Natural killer cell treated with Interleukin-12 subunit alpha and Interleukin-12 subunit beta and Interleukin-15 and Interleukin-18, amount 100 ng/mL, for 72 hours (primary cell): ENCODE measurements around the gene OR2A12. TPM values are rescaled to one million over a fixed set of nuclear protein-coding genes. Genes with fewer than 3 reads are reported as not detected.
"Not testable (repeated sequence)": the region's sequence is repeated elsewhere in the genome, so short reads cannot be mapped to it uniquely, and the experiment has no call there.

Experiments
- ATAC-seq, 2 donors: fragments of 150-1000 bp; cut with Tn5 transposase in 1 of 2; sonication (Bioruptor Pico), chemical (Tn5 transposase) in 1 of 2; 2 replicates each; pipeline ENCODE4 v1.10.0; 2021
- DNase-seq: peaks from one replicate; pipeline ENCODE4 v3.0.0; 2022; ENCODE audit warnings: low spot score
- H3K27ac Mint-ChIP-seq, 2 donors: 1 replicate in 1 of 2; 2 replicates in 1 of 2; pipeline ENCODE4 v1.8.0; 2022; ENCODE audit warnings: mixed read lengths in 2 of 2, mild to moderate bottlenecking in 1 of 2, moderate library complexity in 1 of 2
- H3K27me3 Mint-ChIP-seq, 2 donors: 1 replicate in 1 of 2; 2 replicates in 1 of 2; pipeline ENCODE4 v1.8.0; 2022; ENCODE audit warnings: mixed read lengths in 2 of 2
- H3K36me3 Mint-ChIP-seq: one replicate; pipeline ENCODE4 v1.8.0; 2022; ENCODE audit warnings: mixed read lengths
- H3K4me1 Mint-ChIP-seq, 2 donors: 1 replicate in 1 of 2; 2 replicates in 1 of 2; pipeline ENCODE4 v1.8.0; 2022; ENCODE audit warnings: low read depth in 2 of 2, mixed read lengths in 2 of 2, mild to moderate bottlenecking in 1 of 2
- H3K4me3 Mint-ChIP-seq: one replicate; pipeline ENCODE4 v1.8.0; 2022; ENCODE audit warnings: mixed read lengths
- H3K9me3 Mint-ChIP-seq: 2 replicates; pipeline ENCODE4 v1.8.0; 2022; ENCODE audit warnings: mixed read lengths
- total RNA-seq, 2 donors: library from RNA; stranded (reverse); gene quantifications; one replicate each; pipeline ENCODE4 v1.2.3, GENCODE V29; 2022

OR2A12 gene
- total RNA-seq, 2 donors from 2014 or later = not detected

GRCh38 chr7:144087230-144087629 is 1.2 kb downstream of the OR2A12 start:
- peaks cover 0 to 4% of the 10 kb centered on the region in 2 donors for H3K27me3 Mint-ChIP-seq
- ATAC-seq = no peak

GRCh38 chr7:144090667-144091066 is 4.6 kb downstream of the OR2A12 start:
- Mint-ChIP-seq H3K27ac (no peak overlapping the region), H3K27me3 (no peaks in the 10 kb centered on the region), H3K4me3 (no peak overlapping the region), H3K9me3 (peaks cover 10% of the 10 kb centered on the region), H3K4me1 (no peaks in the 10 kb centered on the region), H3K36me3 (no peaks in the 10 kb centered on the region)
- ATAC-seq (no peak), DNase-seq (no peak)

More at GRCh38 chr7:144087230-144087629, 1.2 kb downstream of the OR2A12 start:
- DNase-seq = no peak
- peaks cover 10% of the 10 kb centered on the region for H3K9me3 Mint-ChIP-seq
- H3K4me1 Mint-ChIP-seq = no peaks in the 10 kb centered on the region
- no peak overlapping the region for H3K4me3 Mint-ChIP-seq
- no peaks in the 10 kb centered on the region for H3K36me3 Mint-ChIP-seq
- no peak overlapping the region for H3K27ac Mint-ChIP-seq

GRCh38 chr7:144098776-144099175 is 12.7 kb downstream of the OR2A12 start:
- Mint-ChIP-seq H3K9me3 (no peaks in the 10 kb centered on the region), H3K27ac (no peak overlapping the region), H3K36me3 (no peaks in the 10 kb centered on the region), H3K4me1 (no peaks in the 10 kb centered on the region), H3K27me3 (peaks cover 8 to 24% of the 10 kb centered on the region in 2 donors), H3K4me3 (no peak overlapping the region)
- ATAC-seq (no peak), DNase-seq (no peak)

GRCh38 chr7:144100607-144101006 is 14.5 kb downstream of the OR2A12 start:
- H3K27ac Mint-ChIP-seq = no peak overlapping the region
- H3K27me3 Mint-ChIP-seq = peaks cover 11 to 32% of the 10 kb centered on the region in 2 donors
- H3K9me3 Mint-ChIP-seq = no peaks in the 10 kb centered on the region
- DNase-seq (no peak), ATAC-seq (no peak)
- H3K4me3 Mint-ChIP-seq = no peak overlapping the region
- no peaks in the 10 kb centered on the region for H3K4me1 Mint-ChIP-seq
- H3K36me3 Mint-ChIP-seq = no peaks in the 10 kb centered on the region

- ATAC-seq (no peak), DNase-seq (no peak)
- no peak overlapping the region for H3K27ac Mint-ChIP-seq
- no peaks in the 10 kb centered on the region for H3K9me3 Mint-ChIP-seq
- H3K4me1 Mint-ChIP-seq = no peaks in the 10 kb centered on the region
- no peak overlapping the region for H3K4me3 Mint-ChIP-seq
- H3K27me3 Mint-ChIP-seq = peaks cover 11 to 25% of the 10 kb centered on the region in 2 donors
- H3K36me3 Mint-ChIP-seq = no peaks in the 10 kb centered on the region
Observed at GRCh38 chr7:144102041-144102440, 16.0 kb downstream of the OR2A12 start.

- no peak for DNase-seq
- Mint-ChIP-seq H3K9me3 (no peaks in the 10 kb centered on the region), H3K27ac (no peak overlapping the region), H3K36me3 (no peaks in the 10 kb centered on the region), H3K27me3 (peaks cover 11 to 35% of the 10 kb centered on the region in 2 donors), H3K4me3 (no peak overlapping the region), H3K4me1 (no peaks in the 10 kb centered on the region)
- no peak for ATAC-seq
Observed at GRCh38 chr7:144105211-144105610, 19.1 kb downstream of the OR2A12 start.

- Mint-ChIP-seq H3K36me3 (no peaks in the 10 kb centered on the region), H3K4me3 (no peak within 1 kb of the TSS), H3K9me3 (no peaks in the 10 kb centered on the region), H3K4me1 (no peaks in the 10 kb centered on the region), H3K27me3 (peaks cover 5 to 34% of the 10 kb centered on the region in 2 donors), H3K27ac (no peak within 1 kb of the TSS)
- no peak for ATAC-seq
- DNase-seq = no peak
Observed at GRCh38 chr7:144109283-144109682, 23.2 kb downstream of the OR2A12 start, which contains the start of gene OR2A2. Gene OR2A2 (plus strand): TSS chr7:144109583. CDS start chr7:144109583, 0 bp downstream.

GRCh38 chr7:144110272-144110671 is 24.2 kb downstream of the OR2A12 start:
- peaks cover 3 to 31% of the 10 kb centered on the region in 2 donors for H3K27me3 Mint-ChIP-seq
- H3K36me3 Mint-ChIP-seq = no peaks in the 10 kb centered on the region
- no peak for DNase-seq
- H3K27ac Mint-ChIP-seq = no peak overlapping the region
- no peak for ATAC-seq
- H3K4me1 Mint-ChIP-seq = no peaks in the 10 kb centered on the region
- H3K9me3 Mint-ChIP-seq = no peaks in the 10 kb centered on the region
- no peak overlapping the region for H3K4me3 Mint-ChIP-seq

- Mint-ChIP-seq H3K4me1 (no peaks in the 10 kb centered on the region), H3K27me3 (peaks cover 3 to 22% of the 10 kb centered on the region in 2 donors), H3K9me3 (no peaks in the 10 kb centered on the region), H3K36me3 (no peaks in the 10 kb centered on the region), H3K27ac (no peak overlapping the region), H3K4me3 (no peak overlapping the region)
- no peak for ATAC-seq
- DNase-seq = no peak
Observed at GRCh38 chr7:144113651-144114050, 27.6 kb downstream of the OR2A12 start.

- no peaks in the 10 kb centered on the region for H3K9me3 Mint-ChIP-seq
- H3K27me3 Mint-ChIP-seq = peaks cover 3 to 15% of the 10 kb centered on the region in 2 donors
- H3K27ac Mint-ChIP-seq = no peak overlapping the region
- no peak overlapping the region for H3K4me3 Mint-ChIP-seq
- no peak for ATAC-seq
- H3K4me1 Mint-ChIP-seq = no peaks in the 10 kb centered on the region
- no peak for DNase-seq
- H3K36me3 Mint-ChIP-seq = no peaks in the 10 kb centered on the region
Observed at GRCh38 chr7:144118341-144118740, 32.3 kb downstream of the OR2A12 start.

GRCh38 chr7:144122876-144123275 is 36.8 kb downstream of the OR2A12 start, which contains the start of gene OR2A14:
Gene OR2A14 (plus strand): TSS chr7:144123176. CDS start chr7:144129113, 5,937 bp downstream.
- H3K9me3 Mint-ChIP-seq = no peaks in the 10 kb centered on the region
- DNase-seq = no peak
- ATAC-seq = peak in 1 of 2 donors; percentile 11
- no peaks in the 10 kb centered on the region for H3K36me3 Mint-ChIP-seq
- H3K4me1 Mint-ChIP-seq = no peaks in the 10 kb centered on the region
- no peak within 1 kb of the TSS for H3K4me3 Mint-ChIP-seq
- peaks cover 0 to 4% of the 10 kb centered on the region in 2 donors for H3K27me3 Mint-ChIP-seq
- no peak within 1 kb of the TSS for H3K27ac Mint-ChIP-seq

- peak; percentile 78 to 84 for ATAC-seq
- no peak overlapping the region for H3K4me3 Mint-ChIP-seq
- H3K27me3 Mint-ChIP-seq = peaks cover 0 to 11% of the 10 kb centered on the region in 2 donors
- no peak overlapping the region for H3K27ac Mint-ChIP-seq
- no peaks in the 10 kb centered on the region for H3K36me3 Mint-ChIP-seq
- DNase-seq = peak; percentile 76
- no peaks in the 10 kb centered on the region for H3K4me1 Mint-ChIP-seq
- no peaks in the 10 kb centered on the region for H3K9me3 Mint-ChIP-seq
Observed at GRCh38 chr7:144127714-144128334, 41.7 kb downstream of the OR2A12 start.

- H3K27ac Mint-ChIP-seq, ATAC-seq, H3K9me3 Mint-ChIP-seq, H3K4me3 Mint-ChIP-seq, H3K36me3 Mint-ChIP-seq, DNase-seq, H3K4me1 Mint-ChIP-seq: not testable (repeated sequence)
- peaks cover 3 to 11% of the 10 kb centered on the region in 2 donors for H3K27me3 Mint-ChIP-seq
Observed at GRCh38 chr7:144129601-144130000, 43.5 kb downstream of the OR2A12 start.

GRCh38 chr7:144130730-144131129 is 44.7 kb downstream of the OR2A12 start:
- Mint-ChIP-seq H3K36me3 (no peaks in the 10 kb centered on the region), H3K27me3 (peaks cover 3 to 11% of the 10 kb centered on the region in 2 donors), H3K4me3 (no peak overlapping the region), H3K4me1 (no peaks in the 10 kb centered on the region), H3K27ac (no peak overlapping the region), H3K9me3 (no peaks in the 10 kb centered on the region)
- ATAC-seq (no peak), DNase-seq (no peak)

- Mint-ChIP-seq H3K27me3 (peaks cover 3 to 11% of the 10 kb centered on the region in 2 donors), H3K4me1 (no peaks in the 10 kb centered on the region), H3K4me3 (no peak overlapping the region), H3K9me3 (no peaks in the 10 kb centered on the region), H3K36me3 (no peaks in the 10 kb centered on the region), H3K27ac (no peak overlapping the region)
- no peak for ATAC-seq
- no peak for DNase-seq
Observed at GRCh38 chr7:144132262-144132661, 46.2 kb downstream of the OR2A12 start.
